HEK293 (cell line): ENCODE measurements around the gene MLF2.

Experiments
- CTCF ChIP-seq: fragments of 450-650 bp; formaldehyde crosslinking; IDR thresholded peaks from 2 replicates; pipeline ENCODE4 v1.5.1; 2016; ENCODE audit warnings: missing biosample characterization, missing genetic modification characterization
- GLI4 ChIP-seq: fragments of 450-650 bp; formaldehyde crosslinking; IDR thresholded peaks from 2 replicates; pipeline ENCODE4 v1.5.1; 2016; ENCODE audit warnings: missing biosample characterization, missing genetic modification characterization
- IKZF3 ChIP-seq: fragments of 450-650 bp; IDR thresholded peaks from 2 replicates; pipeline ENCODE4 v1.5.0; 2018; ENCODE audit warnings: missing biosample characterization, mild to moderate bottlenecking, missing genetic modification characterization, moderate library complexity
- INSM2 ChIP-seq: fragments of 450-650 bp; formaldehyde crosslinking; IDR thresholded peaks from 2 replicates; pipeline ENCODE4 v1.5.1; 2016; ENCODE audit warnings: missing biosample characterization, missing genetic modification characterization
- KLF17 ChIP-seq: fragments of 450-650 bp; formaldehyde crosslinking; IDR thresholded peaks from 2 replicates; pipeline ENCODE4 v1.5.1; 2016; ENCODE audit warnings: missing biosample characterization, missing genetic modification characterization
- KLF9 ChIP-seq: fragments of 450-650 bp; formaldehyde crosslinking; IDR thresholded peaks from 2 replicates; pipeline ENCODE4 v1.5.1; 2016; ENCODE audit warnings: missing biosample characterization, missing genetic modification characterization, low read depth
- SP2 ChIP-seq: fragments of 450-650 bp; formaldehyde crosslinking; IDR thresholded peaks from 2 replicates; pipeline ENCODE4 v1.5.1; 2016; ENCODE audit warnings: missing biosample characterization, missing genetic modification characterization
- SP7 ChIP-seq: fragments of 450-650 bp; formaldehyde crosslinking; IDR thresholded peaks from 2 replicates; pipeline ENCODE4 v1.5.1; 2016; ENCODE audit warnings: missing biosample characterization, missing genetic modification characterization
- YY1 ChIP-seq: fragments of 450-650 bp; formaldehyde crosslinking; IDR thresholded peaks from 2 replicates; pipeline ENCODE4 v1.5.1; 2018; ENCODE audit warnings: missing biosample characterization, missing genetic modification characterization
- ZBTB1 ChIP-seq: fragments of 450-650 bp; formaldehyde crosslinking; IDR thresholded peaks from 2 replicates; pipeline ENCODE4 v1.5.1; 2016; ENCODE audit warnings: missing biosample characterization, missing genetic modification characterization
- ZBTB11 ChIP-seq: fragments of 450-650 bp; formaldehyde crosslinking; conservative IDR thresholded peaks from 2 replicates; pipeline ENCODE4 v1.5.1; 2016; ENCODE audit warnings: low read depth, missing biosample characterization, missing genetic modification characterization
- ZFP37 ChIP-seq: fragments of 450-650 bp; formaldehyde crosslinking; IDR thresholded peaks from 2 replicates; pipeline ENCODE4 v1.5.1; 2016; ENCODE audit warnings: missing biosample characterization, missing genetic modification characterization
- ZNF10 ChIP-seq: fragments of 450-650 bp; formaldehyde crosslinking; IDR thresholded peaks from 2 replicates; pipeline ENCODE4 v1.5.1; 2017; ENCODE audit warnings: missing biosample characterization, missing genetic modification characterization
- ZNF121 ChIP-seq: fragments of 450-650 bp; formaldehyde crosslinking; IDR thresholded peaks from 2 replicates; pipeline ENCODE4 v1.5.1; 2016; ENCODE audit warnings: missing biosample characterization, missing genetic modification characterization
- ZNF184 ChIP-seq: fragments of 450-650 bp; IDR thresholded peaks from 2 replicates; pipeline ENCODE4 v1.5.1; 2018; ENCODE audit warnings: missing biosample characterization, mild to moderate bottlenecking, missing genetic modification characterization
- ZNF2 ChIP-seq: fragments of 450-650 bp; formaldehyde crosslinking; IDR thresholded peaks from 2 replicates; pipeline ENCODE4 v1.5.1; 2016; ENCODE audit warnings: missing biosample characterization, missing genetic modification characterization
- ZNF214 ChIP-seq: fragments of 450-650 bp; formaldehyde crosslinking; IDR thresholded peaks from 2 replicates; pipeline ENCODE4 v1.5.1; 2017; ENCODE audit warnings: missing biosample characterization, mild to moderate bottlenecking, missing genetic modification characterization, borderline replicate concordance
- ZNF223 ChIP-seq: fragments of 450-650 bp; formaldehyde crosslinking; IDR thresholded peaks from 2 replicates; pipeline ENCODE4 v1.5.1; 2016; ENCODE audit warnings: missing biosample characterization, missing genetic modification characterization
- ZNF391 ChIP-seq: fragments of 450-650 bp; formaldehyde crosslinking; IDR thresholded peaks from 2 replicates; pipeline ENCODE4 v1.5.1; 2016; ENCODE audit warnings: low read depth, missing biosample characterization, missing genetic modification characterization, borderline replicate concordance
- ZNF426 ChIP-seq: fragments of 450-650 bp; formaldehyde crosslinking; IDR thresholded peaks from 2 replicates; pipeline ENCODE4 v1.5.1; 2017; ENCODE audit warnings: missing biosample characterization, missing genetic modification characterization, mild to moderate bottlenecking, inconsistent platforms, moderate library complexity
- ZNF488 ChIP-seq: fragments of 450-650 bp; formaldehyde crosslinking; IDR thresholded peaks from 2 replicates; pipeline ENCODE4 v1.5.1; 2016; ENCODE audit warnings: missing biosample characterization, missing genetic modification characterization
- ZNF513 ChIP-seq: fragments of 450-650 bp; IDR thresholded peaks from 2 replicates; pipeline ENCODE4 v1.5.1; 2018; ENCODE audit warnings: missing biosample characterization, missing genetic modification characterization
- ZNF548 ChIP-seq: fragments of 450-650 bp; formaldehyde crosslinking; IDR thresholded peaks from 2 replicates; pipeline ENCODE4 v1.5.1; 2016; ENCODE audit warnings: missing biosample characterization, missing genetic modification characterization
- ZNF596 ChIP-seq: fragments of 450-650 bp; IDR thresholded peaks from 2 replicates; pipeline ENCODE4 v1.5.0; 2018; ENCODE audit warnings: missing biosample characterization, mild to moderate bottlenecking, missing genetic modification characterization, moderate library complexity
- ZNF610 ChIP-seq: fragments of 450-650 bp; formaldehyde crosslinking; IDR thresholded peaks from 2 replicates; pipeline ENCODE4 v1.5.1; 2016; ENCODE audit warnings: missing biosample characterization, missing genetic modification characterization, borderline replicate concordance
- ZNF639 ChIP-seq: fragments of 450-650 bp; formaldehyde crosslinking; IDR thresholded peaks from 2 replicates; pipeline ENCODE4 v1.5.1; 2016; ENCODE audit warnings: missing biosample characterization, missing genetic modification characterization
- ZNF76 ChIP-seq: fragments of 450-650 bp; formaldehyde crosslinking; IDR thresholded peaks from 2 replicates; pipeline ENCODE4; 2016; ENCODE audit warnings: low read depth, missing biosample characterization, missing genetic modification characterization, borderline replicate concordance

MLF2 gene

GRCh38 chr12:6723607-6724408, 29.1 kb downstream of the MLF2 start, which contains the start of gene COPS7A (continued):
- TF ChIP-seq ZNF513 (peak; percentile 65; the same call in 1 of the 2 replicates), ZBTB11 (tag by site-specific recombination) (peak; percentile 96), YY1 (tag by site-specific recombination) (peak; percentile 77), ZNF639 (tag by site-specific recombination) (peak; percentile 70), IKZF3 (tag by site-specific recombination) (peak; percentile 45; the same call in 1 of the 2 replicates), INSM2 (tag by site-specific recombination) (peak; percentile 78; the same call in 1 of the 2 replicates), ZNF223 (tag by site-specific recombination) (no peak), ZNF391 (tag by site-specific recombination) (peak; percentile 15; the same call in 1 of the 2 replicates), ZNF10 (tag by site-specific recombination) (peak; percentile 85), ZNF184 (peak; percentile 20; the same call in 1 of the 2 replicates), ZNF596 (no peak), ZNF76 (tag by site-specific recombination) (peak; percentile 58), ZNF610 (peak; percentile 85), ZNF121 (tag by site-specific recombination) (peak; percentile 95; the same call in 1 of the 2 replicates), ZNF548 (tag by site-specific recombination) (no peak), SP7 (tag by site-specific recombination) (peak; percentile 92), ZNF426 (no peak), ZNF2 (tag by site-specific recombination) (no peak; the same call in 1 of the 2 replicates), KLF17 (tag by site-specific recombination) (peak; percentile 76), CTCF (tag by site-specific recombination) (peak; percentile 63; the same call in 1 of the 2 replicates), KLF9 (peak; percentile 90), ZFP37 (tag by site-specific recombination) (peak; percentile 38; the same call in 1 of the 2 replicates), ZBTB1 (tag by site-specific recombination) (0 out of 2 replicates have a peak, but pooled peaks have one; percentile 42), GLI4 (no peak), ZNF214 (tag by site-specific recombination) (no peak), ZNF488 (tag by site-specific recombination) (no peak), SP2 (tag by site-specific recombination) (peak; percentile 98)
